Sigmoid colon (tissue), 3 donors: ENCODE measurements around the gene SLC6A18.

Experiments
- CTCF ChIP-seq, 4 experiments: fragments of 450-650 bp in 3 of 4; fragments of 200-600 bp in 1 of 4; IDR thresholded peaks; one replicate each; pipeline ENCODE4 v1.5.1; 2016 to 2019; ENCODE audit warnings: antibody characterized with exemption in 4 of 4, mild to moderate bottlenecking in 3 of 4, moderate library complexity in 2 of 4
- POLR2A ChIP-seq, 2 donors: fragments of 450-650 bp; IDR thresholded peaks; one replicate each; pipeline ENCODE4 v1.6.1; 2016; ENCODE audit warnings: antibody characterized with exemption in 2 of 2, mild to moderate bottlenecking in 2 of 2, moderate library complexity in 2 of 2

- TF ChIP-seq CTCF (IDR thresholded peaks at IDR 0.05) (no peak), POLR2A (IDR thresholded peaks at IDR 0.05) (no peak)
Measured at GRCh38 chr5:1252681-1253080, 27.5 kb downstream of the SLC6A18 start.
